Lower lobe of right lung (tissue), 2 donors: Measurements from ENCODE around the gene STEAP4. TPM values are rescaled to one million over a fixed set of nuclear protein-coding genes. Genes with fewer than 3 reads are reported as not detected.
A peak's percentile ranks its signal among the peaks of the same experiment; 100 is the strongest.

Experiments
- ATAC-seq, 2 donors: fragments of 200-7000 bp; cut with Tn5 transposase; one replicate each; pipeline ENCODE4 v1.9.1; 2020 to 2022; ENCODE audit warnings: mild to moderate bottlenecking in 2 of 2, moderate library complexity in 2 of 2
- DNase-seq: peaks from one replicate; pipeline ENCODE4 v3.0.0-alpha.2; 2020
- H3K27ac ChIP-seq: fragments of 200-600 bp; one replicate; pipeline ENCODE4 v1.8.0; 2022
- H3K27me3 ChIP-seq: fragments of 200-600 bp; one replicate; pipeline ENCODE4 v1.8.0; 2022; ENCODE audit warnings: low read depth
- H3K36me3 ChIP-seq: fragments of 200-600 bp; one replicate; pipeline ENCODE4 v1.8.0; 2022; ENCODE audit warnings: mild to moderate bottlenecking
- H3K4me1 ChIP-seq: fragments of 200-600 bp; one replicate; pipeline ENCODE4 v1.8.0; 2022
- H3K4me3 ChIP-seq: fragments of 200-600 bp; one replicate; pipeline ENCODE4 v1.8.0; 2022; ENCODE audit warnings: mild to moderate bottlenecking
- H3K9me3 ChIP-seq: fragments of 200-600 bp; one replicate; pipeline ENCODE4 v1.8.0; 2022
- intact Hi-C: fragments of 100-400 bp; cut with DNase I; formaldehyde crosslinking; loops from one replicate; pipeline ENCODE4 v1.11.0; 2022
- long read RNA-seq: library from polyadenylated mRNA; unstranded; transcript quantifications from one replicate; pipeline ENCODE4 v2.0.0, GENCODE V29; 2021
- total RNA-seq: library from RNA; stranded (reverse); fragmentation: NEBNext Ultra II Directional; extraction: Animal tissue kit (Norgen Biotek cat#: 25700); gene quantifications from one replicate; pipeline ENCODE4 v1.2.1, GENCODE V29; 2021
- TF ChIP-seq, protein P1 (sequence below): fragments of 200-600 bp; IDR thresholded peaks from one replicate; pipeline ENCODE4 v1.8.0; 2022; ENCODE audit warnings: antibody characterized with exemption, mild to moderate bottlenecking
- donor health status: DM: no; HTN: yes; CAD: no; lungs with severe emphysema.

Gene STEAP4
- 63.5 TPM for total RNA-seq
- long read RNA-seq, full-length matches to known transcripts = 47 of 84 reads
- long read RNA-seq, partial matches to known transcripts = 7 of 84 reads
- long read RNA-seq, other reads (novel, unspliced or antisense) = 30 of 84 reads

DNA sequence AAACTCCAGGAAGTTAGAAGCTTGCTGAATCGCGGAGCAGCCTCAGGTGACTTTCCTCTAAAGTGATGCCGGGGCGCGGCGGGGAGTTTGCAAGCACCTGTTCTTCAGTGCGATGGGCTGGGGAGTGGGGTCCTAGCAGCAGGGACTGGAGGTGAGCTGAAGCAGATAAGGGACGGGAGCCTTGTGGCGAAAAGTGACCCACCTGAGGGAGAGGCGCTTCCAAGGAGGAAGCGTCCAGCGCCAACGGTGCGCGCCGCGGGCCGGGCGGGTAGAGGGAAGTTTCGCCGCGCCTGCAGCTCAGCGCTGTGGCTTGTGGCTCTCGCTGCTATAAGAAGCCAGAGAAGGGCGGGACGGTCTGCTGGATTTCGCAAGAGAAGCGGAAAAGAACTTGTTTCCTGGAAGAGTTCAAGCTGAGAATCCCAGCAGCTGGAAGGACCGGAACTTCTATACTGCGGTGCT, at the start of gene STEAP4:
Gene STEAP4, minus strand, starts transcription at position 305 of the 459 bp plus-strand sequence. CDS start 22,625 bp downstream, outside the sequence.
- Histone ChIP-seq H3K9me3 (no peaks in the 10 kb centered on the region), H3K27me3 (no peaks in the 10 kb centered on the region), H3K36me3 (no peaks in the 10 kb centered on the region), H3K4me1 (peaks cover 24% of the 10 kb centered on the region), H3K27ac (peak within 1 kb of the TSS; percentile 72), H3K4me3 (peak within 1 kb of the TSS; percentile 52)
- ATAC-seq (peak; percentile 88 to 92), DNase-seq (peak; percentile 91)
- intact Hi-C loops = no loop called here
- TF ChIP-seq, protein P1, sequence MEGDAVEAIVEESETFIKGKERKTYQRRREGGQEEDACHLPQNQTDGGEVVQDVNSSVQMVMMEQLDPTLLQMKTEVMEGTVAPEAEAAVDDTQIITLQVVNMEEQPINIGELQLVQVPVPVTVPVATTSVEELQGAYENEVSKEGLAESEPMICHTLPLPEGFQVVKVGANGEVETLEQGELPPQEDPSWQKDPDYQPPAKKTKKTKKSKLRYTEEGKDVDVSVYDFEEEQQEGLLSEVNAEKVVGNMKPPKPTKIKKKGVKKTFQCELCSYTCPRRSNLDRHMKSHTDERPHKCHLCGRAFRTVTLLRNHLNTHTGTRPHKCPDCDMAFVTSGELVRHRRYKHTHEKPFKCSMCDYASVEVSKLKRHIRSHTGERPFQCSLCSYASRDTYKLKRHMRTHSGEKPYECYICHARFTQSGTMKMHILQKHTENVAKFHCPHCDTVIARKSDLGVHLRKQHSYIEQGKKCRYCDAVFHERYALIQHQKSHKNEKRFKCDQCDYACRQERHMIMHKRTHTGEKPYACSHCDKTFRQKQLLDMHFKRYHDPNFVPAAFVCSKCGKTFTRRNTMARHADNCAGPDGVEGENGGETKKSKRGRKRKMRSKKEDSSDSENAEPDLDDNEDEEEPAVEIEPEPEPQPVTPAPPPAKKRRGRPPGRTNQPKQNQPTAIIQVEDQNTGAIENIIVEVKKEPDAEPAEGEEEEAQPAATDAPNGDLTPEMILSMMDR = no peak

DNA sequence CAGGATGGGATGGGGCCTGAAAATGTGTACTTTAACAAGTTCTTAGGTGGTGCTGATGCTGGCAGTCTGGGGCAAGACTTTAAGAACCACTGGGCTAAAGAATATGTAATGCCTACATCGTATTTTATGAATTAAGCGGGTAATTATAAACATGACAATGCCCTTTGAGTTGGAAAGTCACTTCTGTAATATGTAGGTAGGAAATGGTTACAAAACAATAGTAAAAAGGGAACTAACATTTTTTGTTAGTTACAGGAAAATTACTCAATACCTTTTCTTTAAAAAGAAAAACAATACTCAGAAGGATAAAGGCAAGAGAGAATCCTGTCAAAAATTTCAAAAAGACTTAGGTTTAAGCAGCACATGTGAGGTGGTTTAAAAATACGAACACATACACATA, 48.3 kb upstream of the STEAP4 start:
- H3K4me1 ChIP-seq = peaks cover 9% of the 10 kb centered on the region

DNA sequence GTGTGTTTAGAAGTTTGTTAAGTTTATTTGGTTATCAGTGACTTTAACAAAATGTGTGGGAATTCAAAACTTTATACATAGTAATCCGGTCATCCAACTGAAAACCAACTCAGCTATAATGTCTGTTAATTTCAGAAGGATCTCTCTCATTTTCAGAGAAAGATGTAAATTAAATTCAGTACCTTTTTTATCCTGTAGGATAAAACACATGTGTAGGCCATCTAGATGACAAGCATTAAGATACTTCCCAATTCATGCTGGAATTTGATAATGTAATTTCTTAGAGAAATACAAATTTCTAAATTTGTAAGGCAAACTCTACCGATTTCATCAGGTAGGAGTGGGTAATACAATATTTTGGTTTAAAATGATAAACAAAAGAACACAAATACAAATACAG, 43.4 kb upstream of the STEAP4 start:
- DNase-seq (no peak), ATAC-seq (no peak)
- Histone ChIP-seq H3K4me1 (no peaks in the 10 kb centered on the region), H3K9me3 (no peaks in the 10 kb centered on the region), H3K36me3 (no peaks in the 10 kb centered on the region), H3K4me3 (no peak overlapping the region), H3K27ac (no peak overlapping the region), H3K27me3 (no peaks in the 10 kb centered on the region)
- TF ChIP-seq, protein P1 = no peak
- intact Hi-C loops = no loop called here

More for the DNA sequence above, 48.3 kb upstream of the STEAP4 start:
- intact Hi-C loops = no loop called here
- no peaks in the 10 kb centered on the region for H3K36me3 ChIP-seq
- H3K4me3 ChIP-seq = no peak overlapping the region
- H3K9me3 ChIP-seq = no peaks in the 10 kb centered on the region
- H3K27me3 ChIP-seq = no peaks in the 10 kb centered on the region
- DNase-seq = no peak
- TF ChIP-seq, protein P1 = no peak
- ATAC-seq = no peak
- no peak overlapping the region for H3K27ac ChIP-seq

DNA sequence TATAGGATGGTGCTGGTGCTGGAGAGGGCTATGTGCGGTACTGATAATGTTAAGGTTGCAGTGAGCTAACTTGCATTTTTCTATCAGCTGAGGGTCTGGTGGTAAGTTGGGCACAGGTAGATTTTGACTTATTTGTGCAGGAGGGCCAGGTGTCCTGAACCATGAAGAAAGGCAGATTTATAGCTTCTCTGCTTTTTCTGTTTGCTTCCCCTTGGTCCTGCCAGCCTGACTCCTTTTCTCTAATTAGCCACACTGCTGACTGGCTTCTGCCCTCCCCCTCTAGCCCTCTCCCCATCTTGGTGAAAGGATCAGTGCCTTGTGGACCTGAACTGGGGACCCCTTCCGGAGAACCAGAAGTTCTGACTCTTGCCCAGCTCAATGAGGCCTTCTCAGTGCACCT, 40.8 kb upstream of the STEAP4 start:
- DNase-seq (no peak), ATAC-seq (no peak)
- H3K4me3 ChIP-seq = no peak overlapping the region
- H3K27me3 ChIP-seq = no peaks in the 10 kb centered on the region
- no peak overlapping the region for H3K27ac ChIP-seq
- H3K36me3 ChIP-seq = no peaks in the 10 kb centered on the region
- no peaks in the 10 kb centered on the region for H3K9me3 ChIP-seq
- intact Hi-C loops = no loop called here
- no peaks in the 10 kb centered on the region for H3K4me1 ChIP-seq
- TF ChIP-seq, protein P1 = no peak

DNA sequence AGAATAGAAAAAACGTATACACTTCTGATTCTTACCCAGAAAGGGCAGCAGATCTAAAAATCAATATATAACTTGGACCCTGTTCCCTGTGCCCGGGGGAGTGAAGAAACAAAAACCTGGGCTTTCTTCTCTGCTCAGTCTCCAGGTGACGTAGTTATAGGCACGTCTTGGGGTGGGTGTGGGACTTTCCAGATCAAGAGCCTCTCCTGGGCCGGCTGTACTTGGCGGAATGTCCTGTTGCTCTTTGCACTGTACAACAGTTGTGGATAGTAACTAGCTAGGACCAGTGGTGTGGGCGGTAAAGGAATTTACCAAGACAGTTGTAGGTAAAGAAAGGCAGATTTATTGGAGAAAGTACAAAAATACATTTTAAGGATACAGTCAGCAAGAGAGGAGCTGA, 40.4 kb upstream of the STEAP4 start:
- intact Hi-C loops = no loop called here
- peak; percentile 66 for DNase-seq

More for the DNA sequence above, 40.4 kb upstream of the STEAP4 start:
- Histone ChIP-seq H3K4me1 (no peaks in the 10 kb centered on the region), H3K4me3 (no peak overlapping the region), H3K27ac (no peak overlapping the region), H3K9me3 (no peaks in the 10 kb centered on the region), H3K27me3 (no peaks in the 10 kb centered on the region), H3K36me3 (no peaks in the 10 kb centered on the region)
- peak; percentile 96 to 97 for ATAC-seq
- TF ChIP-seq, protein P1 = no peak
